Measurements from ENCODE around the gene PIK3R2. TPM values are rescaled to one million over a fixed set of nuclear protein-coding genes. Genes with fewer than 3 reads are reported as not detected.

The PIK3R2 gene
- total and polyA plus RNA-seq, 7 donors = 1.8 to 18.0 (median 7.9) TPM

GRCh38 chr19:18192673-18193387 is 39.9 kb downstream of the PIK3R2 start, which contains the start of gene MPV17L2:
Gene MPV17L2 (plus strand): TSS chr19:18193218. CDS start chr19:18193282, 64 bp downstream.
- TF ChIP-seq POLR2AphosphoS5 (IDR thresholded peaks at IDR 0.05) (peak; percentile 96 to 98 (median 98)), EP300 (IDR thresholded peaks at IDR 0.05) (no peak), POLR2A (IDR thresholded peaks at IDR 0.05) (peak; percentile 90 to 93)
- TF ChIP-seq, protein P1, sequence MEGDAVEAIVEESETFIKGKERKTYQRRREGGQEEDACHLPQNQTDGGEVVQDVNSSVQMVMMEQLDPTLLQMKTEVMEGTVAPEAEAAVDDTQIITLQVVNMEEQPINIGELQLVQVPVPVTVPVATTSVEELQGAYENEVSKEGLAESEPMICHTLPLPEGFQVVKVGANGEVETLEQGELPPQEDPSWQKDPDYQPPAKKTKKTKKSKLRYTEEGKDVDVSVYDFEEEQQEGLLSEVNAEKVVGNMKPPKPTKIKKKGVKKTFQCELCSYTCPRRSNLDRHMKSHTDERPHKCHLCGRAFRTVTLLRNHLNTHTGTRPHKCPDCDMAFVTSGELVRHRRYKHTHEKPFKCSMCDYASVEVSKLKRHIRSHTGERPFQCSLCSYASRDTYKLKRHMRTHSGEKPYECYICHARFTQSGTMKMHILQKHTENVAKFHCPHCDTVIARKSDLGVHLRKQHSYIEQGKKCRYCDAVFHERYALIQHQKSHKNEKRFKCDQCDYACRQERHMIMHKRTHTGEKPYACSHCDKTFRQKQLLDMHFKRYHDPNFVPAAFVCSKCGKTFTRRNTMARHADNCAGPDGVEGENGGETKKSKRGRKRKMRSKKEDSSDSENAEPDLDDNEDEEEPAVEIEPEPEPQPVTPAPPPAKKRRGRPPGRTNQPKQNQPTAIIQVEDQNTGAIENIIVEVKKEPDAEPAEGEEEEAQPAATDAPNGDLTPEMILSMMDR (IDR thresholded peaks at IDR 0.05) = no peak
- Histone ChIP-seq H3K27ac (peak within 1 kb of the TSS; percentile 95 to 99 (median 98)), H3K36me3 (peaks cover 0 to 20% (median 3%) of the 10 kb centered on the region in 4 donors), H3K27me3 (no peaks in the 10 kb centered on the region), H3K4me1 (peaks cover 0 to 31% (median 24%) of the 10 kb centered on the region in 4 donors), H3K4me3 (peak within 1 kb of the TSS; percentile 75 to 91 (median 84)), H3K9me3 (no peaks in the 10 kb centered on the region)
- DNase-seq = peak; percentile 100
- intact Hi-C loops (cut with DNase I) = loop anchor here (1.0 to 5.0 kb wide), 2 partner anchors 11 to 41 kb away; partner anchors contain the start of genes PIK3R2 and RAB3A
- WGBS, 2 donors = 0% methylated on average over 74 of the region's 74 CpGs

GRCh38 chr19:18193388-18194180 is 40.6 kb downstream of the PIK3R2 start:
- WGBS, 2 donors = 3 to 5% methylated on average over 46 of the region's 46 CpGs
- Histone ChIP-seq H3K4me1 (peaks cover 0 to 31% (median 24%) of the 10 kb centered on the region in 4 donors), H3K4me3 (peak overlapping the region; percentile 75 to 91 (median 84)), H3K36me3 (peaks cover 0 to 28% (median 3%) of the 10 kb centered on the region in 4 donors), H3K27ac (peak overlapping the region; percentile 94 to 98 (median 96)), H3K9me3 (no peaks in the 10 kb centered on the region), H3K27me3 (no peaks in the 10 kb centered on the region)
- intact Hi-C loops (cut with DNase I) = loop anchor here (1.0 to 5.0 kb wide), 2 partner anchors 11 to 41 kb away; partner anchors contain the start of genes PIK3R2 and RAB3A
- TF ChIP-seq, protein P1 (IDR thresholded peaks at IDR 0.05) = no peak
- peak; percentile 79 for DNase-seq

- Histone ChIP-seq H3K27me3 (no peaks in the 10 kb centered on the region), H3K27ac (peak overlapping the region; percentile 94 to 98 (median 96)), H3K4me1 (peaks cover 0 to 31% (median 24%) of the 10 kb centered on the region in 4 donors), H3K4me3 (peak overlapping the region in 3 of 4 donors; percentile 82 to 91 (median 85)), H3K9me3 (no peaks in the 10 kb centered on the region), H3K36me3 (peaks cover 0 to 34% (median 3%) of the 10 kb centered on the region in 4 donors)
- 54 to 71% methylated on average over 12 of the region's 12 CpGs for WGBS, 2 donors
- intact Hi-C loops (cut with DNase I) = loop anchor here (5.0 kb wide), 1 partner anchor 42 kb away; the partner anchor contains the start of gene PIK3R2
- TF ChIP-seq POLR2A (IDR thresholded peaks at IDR 0.05) = no peak
- DNase-seq = no peak
Observed at GRCh38 chr19:18194181-18194530, 41.2 kb downstream of the PIK3R2 start.

- peak; percentile 90 for DNase-seq
- H3K9me3 ChIP-seq = no peaks in the 10 kb centered on the region
- peak overlapping the region; percentile 94 to 98 (median 96) for H3K27ac ChIP-seq
- intact Hi-C loops (cut with DNase I) = loop anchor here (5.0 kb wide), 1 partner anchor 42 kb away; the partner anchor contains the start of gene PIK3R2
- no peaks in the 10 kb centered on the region for H3K27me3 ChIP-seq
- 34 to 43% methylated on average over 27 of the region's 27 CpGs for WGBS, 2 donors
- H3K4me3 ChIP-seq = peak overlapping the region; percentile 18 to 91 (median 50)
- H3K4me1 ChIP-seq = peaks cover 0 to 31% (median 24%) of the 10 kb centered on the region in 4 donors
- TF ChIP-seq, protein P1 (IDR thresholded peaks at IDR 0.05) = no peak
- peak in 2 of 4 donors; percentile 10 to 37 for TF ChIP-seq POLR2AphosphoS5 (IDR thresholded peaks at IDR 0.05)
- peaks cover 0 to 39% (median 6%) of the 10 kb centered on the region in 4 donors for H3K36me3 ChIP-seq
Observed at GRCh38 chr19:18194554-18195238, 41.7 kb downstream of the PIK3R2 start.

Measured in sigmoid colon (tissue), 7 donors.